Endodermal cell (in vitro differentiated cells): ENCODE results near the gene ADAMTS15. TPM values are rescaled to one million over a fixed set of nuclear protein-coding genes. Genes with fewer than 3 reads are reported as not detected.

ENCODE experiments used
- DNase-seq: peaks from one replicate; pipeline ENCODE4 v3.0.0-alpha.2; 2017
- H3K27ac ChIP-seq: 2 replicates; pipeline ENCODE4 v1.5.1; 2013; ENCODE audit warnings: mild to moderate bottlenecking, low read depth, low read length, moderate library complexity
- H3K27me3 ChIP-seq: 2 replicates; pipeline ENCODE4 v1.6.1; 2013; ENCODE audit warnings: mild to moderate bottlenecking, low read length, moderate library complexity; ENCODE audit not compliant: insufficient read depth, control insufficient read depth, poor library complexity, severe bottlenecking
- H3K36me3 ChIP-seq: 2 replicates; pipeline ENCODE4 v1.7.0; 2013; ENCODE audit warnings: mild to moderate bottlenecking, low read length, moderate library complexity; ENCODE audit not compliant: control insufficient read depth, insufficient read depth
- H3K4me1 ChIP-seq: one replicate; pipeline ENCODE4 v1.7.0; 2013; ENCODE audit warnings: low read length; ENCODE audit not compliant: control insufficient read depth, insufficient read depth
- H3K4me3 ChIP-seq: 2 replicates; pipeline ENCODE4 v1.5.1; 2013; ENCODE audit warnings: mild to moderate bottlenecking, low read length, moderate library complexity
- H3K9ac ChIP-seq: 2 replicates; pipeline ENCODE4 v1.6.1; 2013; ENCODE audit warnings: mild to moderate bottlenecking, low read length, moderate library complexity; ENCODE audit not compliant: poor library complexity, severe bottlenecking; ENCODE audit errors: extremely low read depth
- H3K9me3 ChIP-seq: 2 replicates; pipeline ENCODE4 v1.6.1; 2013; ENCODE audit warnings: mild to moderate bottlenecking, low read length, moderate library complexity; ENCODE audit not compliant: control insufficient read depth
- H3K27ac Mint-ChIP-seq: 2 replicates; pipeline ENCODE4 v1.8.0; 2020; ENCODE audit warnings: mixed read lengths
- H3K27me3 Mint-ChIP-seq: 2 replicates; pipeline ENCODE4 v1.8.0; 2021; ENCODE audit warnings: mild to moderate bottlenecking, mixed read lengths; ENCODE audit not compliant: insufficient read depth
- H3K36me3 Mint-ChIP-seq: 2 replicates; pipeline ENCODE4 v1.8.0; 2020; ENCODE audit warnings: low read depth, mixed read lengths
- H3K4me1 Mint-ChIP-seq: 2 replicates; pipeline ENCODE4 v1.8.0; 2020; ENCODE audit warnings: mixed read lengths
- H3K4me3 Mint-ChIP-seq: 2 replicates; pipeline ENCODE4 v1.8.0; 2020; ENCODE audit warnings: mild to moderate bottlenecking, moderate library complexity, mixed read lengths
- H3K9me3 Mint-ChIP-seq: 2 replicates; pipeline ENCODE4 v1.8.0; 2020; ENCODE audit warnings: mild to moderate bottlenecking, mixed read lengths
- WGBS, 2 experiments: methylation state at CpG; one replicate each; pipeline versions ENCODE4 v1.1.5 to v1.1.7; 2013; ENCODE audit warnings: missing lambda C conversion rate in 2 of 2, mixed read lengths in 1 of 2; ENCODE audit not compliant: insufficient coverage in 1 of 2, insufficient read length in 1 of 2; 5-methylcytosine and 5-hydroxymethylcytosine counted together
- total RNA-seq, 2 donors: library from RNA; stranded (reverse); fragmentation: NEBNext Ultra II Directional in 1 of 2; extraction: Animal tissue kit (Norgen Biotek cat#: 25700) in 1 of 2; gene quantifications; 2 replicates in 1 of 2; 3 replicates in 1 of 2; pipeline ENCODE4 v1.2.1, GENCODE V29; 2021
- TF ChIP-seq, protein P1 (sequence below): fragments of 200-600 bp; sonication (generic); conservative IDR thresholded peaks from 2 replicates; pipeline ENCODE4 v1.5.0; 2021; ENCODE audit warnings: antibody characterized with exemption, mild to moderate bottlenecking

ADAMTS15 gene
- total RNA-seq, 2 donors from 2014 or later, result 0.27 to 1.0 TPM

DNA sequence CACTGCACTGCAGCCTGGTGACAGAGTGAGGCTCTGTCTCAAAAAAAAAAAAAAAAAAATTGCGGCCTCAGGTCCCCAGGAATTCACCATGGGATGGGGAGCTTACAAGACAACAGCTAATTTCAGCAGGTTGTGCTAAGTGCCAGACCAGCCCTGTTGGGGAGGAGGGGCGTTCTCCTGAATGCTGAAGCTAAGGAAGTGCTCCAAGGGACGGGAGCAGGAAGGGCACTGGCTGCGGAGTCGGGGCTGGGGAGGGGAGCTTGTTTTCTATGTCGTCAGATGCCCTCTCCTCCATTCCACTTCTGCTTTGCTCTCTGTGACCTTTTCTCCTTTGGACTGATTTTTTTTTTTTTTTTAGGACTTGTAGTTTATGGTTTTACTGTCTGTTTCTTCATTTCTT is 4.5 kb downstream of the ADAMTS15 start:
- Mint-ChIP-seq H3K4me3 (no peak overlapping the region), H3K27ac (no peak overlapping the region), H3K9me3 (peaks cover 1% of the 10 kb centered on the region), H3K36me3 (no peaks in the 10 kb centered on the region), H3K4me1 (peaks cover 5% of the 10 kb centered on the region), H3K27me3 (peaks cover 61% of the 10 kb centered on the region)
- H3K4me3 ChIP-seq, result no peak overlapping the region
- no peaks in the 10 kb centered on the region for H3K4me1 ChIP-seq
- H3K9me3 ChIP-seq, result no peaks in the 10 kb centered on the region
- TF ChIP-seq, protein P1, sequence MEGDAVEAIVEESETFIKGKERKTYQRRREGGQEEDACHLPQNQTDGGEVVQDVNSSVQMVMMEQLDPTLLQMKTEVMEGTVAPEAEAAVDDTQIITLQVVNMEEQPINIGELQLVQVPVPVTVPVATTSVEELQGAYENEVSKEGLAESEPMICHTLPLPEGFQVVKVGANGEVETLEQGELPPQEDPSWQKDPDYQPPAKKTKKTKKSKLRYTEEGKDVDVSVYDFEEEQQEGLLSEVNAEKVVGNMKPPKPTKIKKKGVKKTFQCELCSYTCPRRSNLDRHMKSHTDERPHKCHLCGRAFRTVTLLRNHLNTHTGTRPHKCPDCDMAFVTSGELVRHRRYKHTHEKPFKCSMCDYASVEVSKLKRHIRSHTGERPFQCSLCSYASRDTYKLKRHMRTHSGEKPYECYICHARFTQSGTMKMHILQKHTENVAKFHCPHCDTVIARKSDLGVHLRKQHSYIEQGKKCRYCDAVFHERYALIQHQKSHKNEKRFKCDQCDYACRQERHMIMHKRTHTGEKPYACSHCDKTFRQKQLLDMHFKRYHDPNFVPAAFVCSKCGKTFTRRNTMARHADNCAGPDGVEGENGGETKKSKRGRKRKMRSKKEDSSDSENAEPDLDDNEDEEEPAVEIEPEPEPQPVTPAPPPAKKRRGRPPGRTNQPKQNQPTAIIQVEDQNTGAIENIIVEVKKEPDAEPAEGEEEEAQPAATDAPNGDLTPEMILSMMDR, result no peak
- DNase-seq, result peak; percentile 71
- no peak overlapping the region for H3K9ac ChIP-seq
- H3K27me3 ChIP-seq, result peaks cover 36% of the 10 kb centered on the region
- no peaks in the 10 kb centered on the region for H3K36me3 ChIP-seq
- 80 to 82% methylated on average over 3 of the region's 6 CpGs for WGBS, 2 experiments
- H3K27ac ChIP-seq, result no peak overlapping the region

- H3K4me1 ChIP-seq, result no peaks in the 10 kb centered on the region
- Mint-ChIP-seq H3K36me3 (no peaks in the 10 kb centered on the region), H3K4me1 (peaks cover 3% of the 10 kb centered on the region), H3K9me3 (peaks cover 1% of the 10 kb centered on the region), H3K27me3 (peaks cover 49% of the 10 kb centered on the region), H3K27ac (no peak overlapping the region), H3K4me3 (no peak overlapping the region)
- peaks cover 27% of the 10 kb centered on the region for H3K27me3 ChIP-seq
- WGBS, 2 experiments, result 75 to 79% methylated on average over 9 to 11 of the region's 12 CpGs
- no peak overlapping the region for H3K9ac ChIP-seq
- no peak for DNase-seq
- no peak overlapping the region for H3K4me3 ChIP-seq
- no peaks in the 10 kb centered on the region for H3K9me3 ChIP-seq
- no peaks in the 10 kb centered on the region for H3K36me3 ChIP-seq
- TF ChIP-seq, protein P1, result no peak
- H3K27ac ChIP-seq, result no peak overlapping the region
Measured at GRCh38 chr11:130454491-130455252, 6.2 kb downstream of the ADAMTS15 start.

DNA sequence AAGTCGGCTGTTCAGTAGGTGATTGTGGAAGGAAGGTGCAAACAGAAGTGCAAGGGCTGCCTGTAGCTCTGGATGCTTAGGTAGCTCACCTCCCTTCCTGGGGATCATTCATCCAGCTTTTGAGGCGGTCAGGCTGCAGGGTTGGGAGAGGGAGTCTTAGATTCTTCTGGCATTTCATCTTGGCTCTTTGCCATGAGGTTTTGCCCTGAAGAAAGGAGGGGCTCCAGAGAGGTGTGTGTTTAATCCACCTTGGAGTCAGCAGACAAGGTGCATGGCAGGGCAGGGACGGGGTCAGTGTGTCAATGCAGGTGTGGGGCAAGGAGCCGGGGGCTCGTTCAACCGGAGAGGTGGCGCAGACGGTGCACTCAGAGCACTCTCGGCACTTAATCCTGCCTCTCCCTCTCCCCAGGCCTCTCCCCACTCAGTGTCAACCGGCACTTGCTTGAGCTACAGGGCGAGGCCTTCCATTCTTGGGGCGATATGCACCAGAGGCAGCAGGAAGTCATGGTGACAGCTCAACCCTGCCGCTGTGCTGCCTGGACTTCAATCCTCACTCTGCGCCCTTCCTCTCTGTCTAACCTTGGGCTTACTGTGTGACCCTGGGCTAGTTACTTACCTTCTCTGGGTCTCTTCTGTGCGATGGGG is 7.2 kb downstream of the ADAMTS15 start:
- peaks cover 40% of the 10 kb centered on the region for H3K27me3 Mint-ChIP-seq
- TF ChIP-seq, protein P1, result no peak
- H3K36me3 ChIP-seq, result no peaks in the 10 kb centered on the region
- no peaks in the 10 kb centered on the region for H3K36me3 Mint-ChIP-seq
- H3K27ac ChIP-seq, result no peak overlapping the region
- H3K4me1 Mint-ChIP-seq, result no peaks in the 10 kb centered on the region
- H3K9me3 Mint-ChIP-seq, result no peaks in the 10 kb centered on the region
- WGBS, 2 experiments, result 94% methylated on average over 7 to 15 of the region's 15 CpGs
- no peak overlapping the region for H3K27ac Mint-ChIP-seq
- H3K4me3 ChIP-seq, result no peak overlapping the region
- H3K4me3 Mint-ChIP-seq, result no peak overlapping the region
- no peak for DNase-seq
- no peaks in the 10 kb centered on the region for H3K4me1 ChIP-seq
- no peak overlapping the region for H3K9ac ChIP-seq
- peaks cover 18% of the 10 kb centered on the region for H3K27me3 ChIP-seq
- no peaks in the 10 kb centered on the region for H3K9me3 ChIP-seq
